Measurements from ENCODE around the gene COL16A1.

COL16A1 gene

DNA sequence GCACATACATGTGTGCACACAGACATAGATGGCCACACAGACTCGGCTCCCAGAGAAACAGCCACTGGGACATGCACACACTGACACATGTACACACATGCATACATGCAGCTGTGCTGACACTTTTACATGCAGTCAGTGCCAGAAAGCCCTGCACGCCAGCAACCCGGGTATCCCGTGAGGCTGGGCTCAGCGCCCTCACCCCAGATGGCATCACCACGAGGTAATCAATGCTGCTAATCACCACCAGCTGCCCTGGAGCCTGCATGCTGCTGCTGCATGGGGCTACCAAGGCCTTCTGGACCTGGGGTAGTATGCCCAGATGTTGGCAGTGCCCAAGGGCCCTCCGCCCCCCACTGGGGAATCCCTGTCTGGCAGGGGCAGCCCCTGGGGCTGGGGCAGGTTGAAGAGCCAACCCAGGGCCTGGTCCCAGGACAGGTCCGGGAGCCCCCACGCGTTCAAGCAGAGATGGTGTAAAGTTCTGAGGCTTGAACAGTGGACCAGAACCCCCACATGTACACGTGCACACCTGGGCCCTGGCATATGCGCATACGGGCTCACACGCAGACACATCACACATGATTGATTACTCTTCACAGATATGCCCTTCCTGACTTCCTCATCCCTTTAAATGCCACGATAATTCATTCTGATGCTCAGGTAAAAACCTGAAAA is 2.7 kb upstream of the COL16A1 start:
- no peak for DNase-seq (ENCODE audit: low spot score)

DNA sequence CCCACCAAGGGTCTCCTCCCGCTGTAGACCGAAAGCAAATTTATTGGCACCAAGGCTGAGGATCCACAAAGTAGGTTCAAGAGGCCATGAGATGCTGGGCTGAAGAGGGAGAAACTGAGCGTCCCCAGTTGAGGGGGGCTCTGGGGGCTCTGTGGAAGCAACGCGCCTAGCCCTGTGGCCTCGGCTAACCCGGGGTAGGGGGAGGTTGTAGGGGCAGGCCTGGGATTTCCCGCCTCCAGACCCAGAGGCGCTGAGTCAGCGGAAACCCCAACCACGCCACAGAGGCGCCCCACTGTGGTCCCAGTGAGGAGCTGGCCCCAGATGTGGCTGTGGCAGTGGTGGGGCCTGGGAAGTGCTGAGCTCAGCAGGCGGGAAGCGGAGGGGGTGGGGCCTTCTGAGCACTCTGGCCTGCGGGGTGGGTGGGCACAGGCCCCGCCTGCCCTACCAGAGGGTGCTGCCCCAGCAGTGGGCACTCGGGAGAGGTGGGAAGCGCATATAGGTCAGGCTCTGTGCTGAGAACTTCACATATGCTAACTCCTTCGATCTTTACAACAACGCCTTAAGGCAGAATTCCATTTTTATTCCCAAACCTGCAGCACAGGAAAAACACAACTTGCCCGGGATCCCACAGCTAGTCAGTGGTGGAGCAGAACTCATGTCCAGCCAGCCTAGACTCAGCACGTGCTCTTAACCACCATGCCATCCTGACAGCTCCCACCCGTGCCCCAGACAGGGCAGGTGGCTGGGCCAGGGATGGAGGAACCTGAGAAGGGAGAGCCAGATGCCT is 1.5 kb upstream of the COL16A1 start:
- peak; percentile 50 for DNase-seq (ENCODE audit: low spot score)

DNA sequence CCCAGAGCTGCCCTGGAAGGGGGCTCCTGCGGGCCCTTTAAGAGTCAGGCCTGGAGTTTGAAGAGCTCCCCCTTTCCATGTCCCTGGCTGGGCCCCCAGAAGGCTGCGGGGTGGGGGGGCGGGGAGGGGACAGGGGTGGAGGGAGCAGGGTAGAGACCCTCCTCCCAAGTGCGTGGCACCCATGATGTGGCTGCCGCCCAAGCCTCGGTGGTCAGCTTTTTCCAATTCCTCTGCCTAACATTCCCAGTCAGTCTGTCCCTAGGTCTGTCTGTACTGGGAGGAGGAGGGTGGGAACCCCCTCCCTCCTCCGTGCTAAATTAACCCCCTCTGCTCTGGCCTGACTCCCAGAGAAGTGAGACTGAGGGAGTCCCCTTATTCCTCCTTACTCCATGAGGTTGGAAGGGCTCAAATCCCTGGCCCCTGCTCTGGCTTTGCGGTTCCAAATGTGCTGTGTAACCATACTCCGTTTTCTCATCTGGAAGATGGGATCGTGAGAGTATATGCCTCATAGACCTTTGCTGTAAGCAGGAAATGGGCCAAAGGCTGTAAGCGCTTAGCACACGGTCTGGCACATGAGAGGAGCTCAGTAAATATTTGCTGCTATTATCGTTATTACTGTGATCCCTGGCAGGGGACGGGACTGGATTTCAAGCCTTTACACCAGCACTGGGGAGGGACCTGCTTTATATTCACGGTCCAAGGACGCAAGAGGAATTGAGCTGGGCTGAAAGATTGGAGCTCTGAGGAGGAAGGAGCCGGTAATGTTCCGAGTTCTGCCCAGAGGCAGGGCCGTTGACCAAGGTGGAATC is 658 bp upstream of the COL16A1 start:
- DNase-seq (ENCODE audit: low spot score) = peak; percentile 41

DNA sequence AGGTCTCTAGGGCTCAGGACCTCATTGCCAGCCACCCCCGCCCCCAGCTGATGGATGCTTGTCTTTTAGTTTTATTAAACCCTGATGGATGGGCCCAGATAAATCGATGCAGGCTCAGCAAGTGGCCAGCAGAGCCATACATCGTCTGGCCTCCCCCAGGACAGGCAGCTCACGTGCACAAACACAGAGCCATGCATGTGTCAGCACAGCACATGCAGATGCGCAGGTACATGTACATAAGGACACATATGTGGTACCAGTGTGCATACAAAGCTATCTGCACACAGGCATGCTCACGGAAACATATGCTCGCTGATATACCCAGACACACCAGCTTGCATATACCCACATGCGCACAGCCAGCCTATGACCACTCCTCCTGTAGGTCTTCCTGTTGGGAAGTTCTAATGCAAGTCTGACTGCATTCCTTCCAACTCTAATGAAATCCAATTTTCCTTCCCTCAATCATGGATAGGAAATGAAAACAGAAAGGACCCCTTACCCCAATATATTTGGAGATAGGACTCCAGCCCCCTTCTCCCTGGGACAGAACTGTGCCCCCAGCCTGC is 897 bp downstream of the COL16A1 start:
- DNase-seq (ENCODE audit: low spot score) = no peak

DNA sequence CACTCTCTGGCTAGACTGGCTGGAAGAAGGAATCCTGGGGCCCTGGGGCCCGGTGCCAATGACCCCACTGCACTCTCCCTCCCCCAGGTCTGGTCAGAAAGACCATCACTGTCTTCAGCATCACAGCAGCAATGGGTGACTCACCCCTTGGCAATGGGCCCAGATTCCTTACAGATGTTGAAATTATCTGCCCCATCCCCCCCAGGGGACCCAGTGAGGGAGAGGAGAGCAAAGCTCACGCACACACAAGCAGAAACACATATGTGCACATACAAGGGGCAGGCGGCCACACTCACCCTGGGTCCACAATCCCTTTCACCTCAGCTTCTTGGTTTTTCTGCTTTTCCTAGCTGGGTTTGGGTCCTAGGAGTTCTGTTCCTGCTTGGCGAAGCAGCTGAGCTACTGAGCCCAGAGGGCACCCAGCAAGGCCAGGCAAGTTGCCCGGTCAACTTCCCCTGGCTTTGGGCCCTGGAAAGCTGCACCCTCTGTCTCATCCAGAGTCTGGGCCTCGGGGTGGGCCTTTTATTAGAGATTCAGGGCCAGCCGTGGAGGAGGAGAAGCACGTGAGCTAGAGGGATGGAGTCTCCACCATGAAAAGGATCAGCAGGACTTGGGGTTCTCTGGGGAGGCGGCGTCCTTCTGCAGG is 2.6 kb downstream of the COL16A1 start:
- no peak for DNase-seq (ENCODE audit: low spot score)

DNA sequence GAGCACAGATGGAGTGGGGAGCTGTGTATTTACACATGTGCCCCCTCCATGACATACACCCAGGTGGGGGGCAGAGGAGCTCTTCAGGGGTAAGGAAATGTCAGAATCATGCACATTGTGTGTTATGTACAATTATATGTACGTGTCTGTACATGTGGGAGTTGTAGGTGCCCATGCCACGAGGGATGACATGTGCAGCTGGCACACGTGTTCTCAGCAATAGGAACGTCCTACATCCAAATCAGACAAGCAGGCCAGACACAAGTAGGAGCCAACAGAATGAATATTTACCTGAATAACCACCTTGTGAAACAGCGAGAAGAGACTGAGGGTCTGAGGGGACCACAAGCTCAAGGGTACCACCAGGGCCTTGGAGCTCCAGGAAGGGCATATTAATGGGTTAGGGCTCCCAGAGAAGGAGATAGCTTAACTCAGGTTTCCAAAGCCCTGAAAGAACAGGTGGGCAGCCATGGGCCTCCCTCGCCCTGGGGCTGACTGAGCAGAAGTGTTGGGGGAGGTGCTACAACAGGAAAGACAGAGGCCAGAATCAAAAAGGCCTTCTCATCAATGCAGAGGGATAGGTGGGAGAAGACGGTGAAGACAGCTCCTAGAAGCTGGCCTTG is 3.2 kb downstream of the COL16A1 start:
- no peak for DNase-seq (ENCODE audit: low spot score)

DNA sequence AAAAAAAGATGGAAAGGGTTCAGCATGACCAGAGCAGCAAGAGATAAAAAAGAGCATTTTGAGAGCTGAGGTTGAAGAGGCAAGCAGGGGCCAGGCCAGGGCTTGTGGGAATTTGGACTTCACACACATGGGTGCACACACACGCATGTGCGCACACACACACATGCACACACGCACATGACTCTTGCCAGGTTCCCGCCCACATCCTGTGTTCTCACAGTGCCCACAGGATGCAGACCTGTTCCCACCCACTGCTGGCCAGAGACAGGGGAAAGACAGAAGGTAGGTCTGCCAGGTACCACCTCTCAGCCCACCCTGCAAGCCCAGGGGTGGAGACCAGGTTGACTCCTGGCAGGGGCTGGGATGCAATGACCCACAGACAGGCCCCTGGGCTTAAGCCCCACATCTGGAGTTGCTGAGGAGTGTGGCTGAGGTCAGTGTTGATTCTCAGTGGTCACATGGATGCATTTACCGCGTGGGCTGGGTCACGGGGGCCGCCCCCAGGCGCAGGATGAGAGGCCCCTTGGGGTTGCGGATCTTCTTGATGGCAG is 4.4 kb downstream of the COL16A1 start:
- no peak for DNase-seq (ENCODE audit: low spot score)

DNA sequence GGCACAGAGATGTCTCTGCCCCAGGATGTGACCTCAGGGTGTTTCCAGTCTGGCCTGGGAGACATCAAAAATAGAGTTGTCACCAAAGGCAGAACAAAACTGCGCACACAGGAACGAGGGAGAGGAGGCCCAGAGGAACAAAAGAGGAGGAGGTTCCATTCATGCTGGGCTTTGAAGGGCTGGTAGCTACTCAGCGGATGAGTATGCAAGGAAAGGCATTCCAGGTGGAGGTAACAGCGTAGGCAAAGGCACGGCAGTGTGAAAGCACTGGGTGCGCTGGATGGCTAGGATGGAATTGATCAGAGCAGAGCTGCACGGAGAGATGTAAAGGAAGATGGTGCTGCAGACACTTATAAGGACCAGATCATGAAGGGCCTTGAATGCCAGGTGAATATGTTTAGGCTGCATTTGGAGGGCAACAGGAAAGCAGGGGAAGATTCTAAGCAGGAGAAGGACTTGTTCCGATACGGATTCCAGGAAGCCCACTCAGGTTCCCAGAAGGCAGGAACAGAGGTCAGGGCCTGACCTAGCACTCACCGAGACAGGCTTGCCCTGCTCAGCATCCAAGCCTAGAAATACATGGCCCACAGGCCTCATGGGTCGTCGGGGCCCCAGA is 6.3 kb downstream of the COL16A1 start:
- DNase-seq (ENCODE audit: low spot score) = no peak

DNA sequence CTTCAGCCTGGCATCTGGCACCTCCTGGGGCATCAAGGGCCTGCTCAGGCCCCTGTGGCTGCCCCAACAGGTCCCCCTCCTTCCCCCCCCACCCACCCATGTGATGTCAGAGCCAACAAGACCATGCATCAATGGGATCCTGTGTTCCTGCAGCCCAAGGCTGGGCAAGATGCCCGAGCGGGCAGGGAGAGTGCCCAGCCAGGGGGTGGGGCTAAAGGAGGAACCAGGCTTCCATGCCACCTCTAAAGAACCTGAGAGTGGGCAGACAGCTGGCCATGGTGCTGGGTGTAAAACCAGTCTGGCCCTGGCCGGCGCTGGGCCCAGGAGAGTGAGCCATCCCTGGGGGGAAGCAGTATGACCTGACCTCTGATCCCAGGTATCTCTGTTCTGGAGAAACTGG is 7.6 kb downstream of the COL16A1 start:
- DNase-seq (ENCODE audit: low spot score) = no peak

DNA sequence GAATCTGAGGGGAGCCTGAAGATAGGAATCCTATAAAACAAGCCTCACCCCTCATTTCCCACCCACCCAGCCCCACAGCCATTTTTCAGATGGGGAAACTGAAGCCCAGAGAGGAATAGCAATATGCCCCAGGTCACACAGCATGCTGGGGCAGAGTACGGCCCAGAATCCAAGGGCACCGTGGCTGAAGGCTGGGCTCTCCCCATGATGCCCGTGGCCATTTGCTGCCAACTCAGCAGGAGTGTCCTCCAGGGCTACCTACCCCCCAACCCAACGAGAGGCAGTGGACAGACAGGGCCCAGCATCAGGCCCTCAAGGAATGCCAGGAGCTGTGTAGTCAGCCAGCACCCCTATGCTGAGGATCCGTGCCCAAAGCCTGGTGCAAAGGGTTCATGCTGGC is 8.5 kb downstream of the COL16A1 start:
- DNase-seq (ENCODE audit: low spot score) = no peak

DNA sequence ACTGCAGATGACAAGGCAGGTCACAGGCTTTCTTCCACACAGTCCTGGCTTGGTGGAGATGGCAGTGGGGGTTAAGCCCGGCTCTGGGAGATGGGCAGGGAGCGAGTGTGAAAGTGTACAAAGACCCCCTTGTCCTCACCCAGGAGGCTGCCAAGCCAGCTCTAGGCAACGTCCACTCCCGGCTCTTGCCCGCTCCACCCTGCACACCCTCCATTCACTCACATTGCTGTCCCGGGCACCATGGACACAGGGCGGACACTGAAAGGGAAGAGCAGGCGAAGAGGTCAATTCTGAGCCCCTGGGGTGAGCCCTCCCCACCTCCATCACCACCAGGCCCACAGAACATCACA is 8.9 kb downstream of the COL16A1 start:
- no peak for DNase-seq (ENCODE audit: low spot score)

DNA sequence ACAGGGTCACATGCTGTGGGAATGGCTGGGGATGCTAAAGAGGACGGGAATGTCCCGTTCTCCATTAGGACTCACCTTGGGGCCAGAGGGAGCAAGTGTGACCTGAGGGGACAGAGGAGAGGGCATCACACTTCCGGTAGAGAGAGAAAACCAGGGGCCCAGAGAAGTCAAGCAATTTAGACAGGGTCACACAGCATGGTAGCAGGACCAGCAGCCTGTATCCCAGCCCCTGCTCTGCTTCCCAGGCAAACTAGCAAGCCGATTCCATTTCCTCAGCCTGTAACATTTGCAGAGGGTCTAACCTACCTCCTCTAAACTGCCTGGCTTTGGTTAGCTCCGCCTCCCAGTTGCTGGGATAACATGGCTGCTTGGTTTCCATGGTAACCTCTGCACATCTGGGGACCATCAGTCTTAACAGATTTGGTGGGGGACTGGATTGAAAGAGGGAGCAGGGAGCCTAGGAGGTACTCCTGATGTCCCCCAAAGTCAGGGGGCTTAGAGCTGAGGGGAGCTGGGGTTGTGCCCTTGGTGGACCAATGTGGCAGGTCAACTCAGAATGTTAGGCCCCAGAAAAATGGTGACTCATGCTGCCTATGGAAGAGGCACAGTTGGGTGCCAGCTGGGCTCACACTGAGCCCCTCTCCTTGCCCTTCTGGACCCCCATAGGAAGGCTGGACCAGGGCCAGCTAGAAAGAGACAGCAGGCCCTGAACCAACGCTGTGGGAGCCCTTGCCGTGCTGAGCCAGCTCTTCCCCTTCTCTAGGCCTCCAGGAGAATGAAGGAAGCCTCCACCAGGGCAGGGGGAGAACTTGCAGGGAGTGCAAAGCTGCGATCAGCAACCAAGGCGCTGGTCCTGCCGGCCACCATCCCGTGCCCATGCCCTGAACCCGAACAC is 9.5 kb downstream of the COL16A1 start:
- DNase-seq (ENCODE audit: low spot score) = no peak

DNA sequence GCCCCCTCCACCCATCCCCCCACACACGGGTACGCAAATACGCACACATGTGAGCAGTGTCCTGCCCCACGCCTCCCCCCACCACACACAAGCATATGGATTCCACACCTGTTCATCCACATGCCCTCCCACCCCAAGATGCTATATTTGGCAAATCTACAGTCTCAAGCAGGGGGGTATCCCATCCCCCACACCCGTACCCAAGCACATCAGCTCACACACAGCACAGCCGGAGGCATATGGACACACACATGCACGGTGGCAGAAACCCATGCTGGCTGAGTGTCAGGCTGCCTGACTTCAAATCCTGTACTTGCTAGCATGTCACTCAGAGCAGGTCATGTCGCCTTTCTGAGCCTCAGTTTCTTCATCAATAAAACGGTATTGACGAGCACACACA is 10.6 kb downstream of the COL16A1 start:
- DNase-seq (ENCODE audit: low spot score) = no peak

DNA sequence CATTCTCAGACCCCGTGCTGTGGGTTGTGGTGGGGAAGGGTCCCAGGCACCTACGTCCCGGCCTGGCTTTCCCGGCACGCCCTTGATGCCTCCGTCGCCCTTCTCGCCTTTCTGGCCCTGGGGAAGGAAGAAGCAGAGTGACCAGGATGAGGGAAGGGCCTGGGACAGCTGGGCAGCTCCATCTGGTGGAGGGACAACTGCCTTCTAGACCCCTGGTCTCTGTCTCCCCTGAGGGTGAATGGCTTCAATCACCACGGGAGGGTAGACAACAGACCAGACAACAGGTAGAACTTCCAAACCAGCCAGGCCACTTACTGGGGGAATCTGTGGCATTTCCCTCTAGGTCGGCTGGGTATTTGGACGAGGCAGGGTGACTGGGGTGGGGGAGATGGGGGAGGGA is 11.9 kb downstream of the COL16A1 start:
- DNase-seq (ENCODE audit: low spot score) = no peak

DNA sequence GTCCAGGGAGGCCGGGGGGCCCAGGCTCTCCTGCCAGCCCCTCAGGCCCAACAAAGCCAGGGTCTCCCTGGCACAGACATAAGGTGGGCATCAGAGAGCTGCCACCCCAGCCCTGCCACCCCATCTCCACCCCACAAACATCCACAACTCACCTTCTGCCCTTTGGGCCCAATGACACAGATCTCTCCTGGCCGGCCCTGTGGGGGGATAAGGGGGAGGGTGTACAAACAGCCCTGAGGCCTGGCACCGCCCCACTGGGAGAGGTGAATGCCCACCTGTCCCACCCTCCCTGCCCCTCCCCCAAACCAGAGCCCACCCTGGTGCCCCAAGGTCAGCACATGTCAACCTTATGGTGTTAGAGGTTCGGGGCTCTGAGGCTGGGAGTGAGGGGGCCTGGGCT is 12.4 kb downstream of the COL16A1 start:
- DNase-seq (ENCODE audit: low spot score) = no peak

DNA sequence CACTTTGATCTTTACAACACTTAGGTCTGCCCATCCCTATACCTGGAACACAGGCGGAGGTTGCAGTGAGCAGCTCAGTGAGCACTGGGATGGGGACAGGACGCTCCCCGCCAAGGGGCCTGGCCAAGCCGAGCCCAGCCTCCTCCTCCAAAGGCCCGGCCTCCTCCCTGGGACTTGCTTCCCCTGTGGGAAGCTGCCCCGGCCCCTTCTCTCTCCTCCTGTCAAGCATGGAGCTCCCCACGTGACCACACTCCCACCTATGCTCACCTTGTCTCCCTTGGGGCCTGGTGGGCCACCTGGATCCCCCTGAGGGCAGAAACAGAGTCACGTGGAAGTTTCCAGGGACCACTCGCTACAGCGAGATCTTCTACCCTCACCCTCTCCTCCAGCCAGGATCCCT is 12.9 kb downstream of the COL16A1 start:
- DNase-seq (ENCODE audit: low spot score) = no peak

DNA sequence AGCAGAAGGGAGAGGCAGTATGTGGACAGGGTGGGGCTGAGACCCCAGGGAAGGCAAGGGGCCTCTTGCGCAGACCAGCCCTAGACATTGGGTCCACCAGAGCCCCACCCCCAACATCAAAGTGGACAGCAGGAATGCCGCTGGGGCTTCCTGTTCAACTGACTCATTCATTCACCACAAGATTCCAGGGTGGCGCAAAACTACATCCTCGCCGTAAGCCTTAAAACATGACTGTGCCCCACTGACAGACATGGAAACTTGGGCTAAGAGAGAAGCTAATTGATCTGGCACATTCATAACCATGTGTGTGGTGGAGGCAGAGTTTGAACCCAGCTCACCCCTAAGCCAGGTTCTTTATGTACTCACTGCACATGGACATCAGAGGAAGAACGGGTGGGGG is 14.0 kb downstream of the COL16A1 start:
- DNase-seq (ENCODE audit: low spot score) = no peak

DNA sequence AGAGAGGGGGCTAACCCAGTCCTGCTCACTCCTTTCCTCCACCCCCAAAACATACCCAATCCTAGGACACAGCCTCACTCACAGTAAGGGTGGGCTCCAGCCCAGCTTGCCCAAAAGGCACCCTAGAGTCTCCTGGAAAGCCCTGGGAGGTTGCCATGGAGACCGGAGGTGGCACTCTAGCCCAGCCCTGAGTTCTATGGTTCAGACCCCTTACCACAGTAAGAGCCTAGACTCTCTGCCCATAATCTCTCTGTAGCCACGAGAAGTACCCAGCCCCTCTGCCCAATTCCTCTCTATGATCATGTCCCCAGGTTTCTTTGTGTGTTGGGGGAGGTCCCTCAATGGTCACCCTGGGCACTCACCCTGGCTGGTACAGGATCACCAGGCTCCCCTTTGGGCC is 14.4 kb downstream of the COL16A1 start:
- DNase-seq (ENCODE audit: low spot score) = no peak

DNA sequence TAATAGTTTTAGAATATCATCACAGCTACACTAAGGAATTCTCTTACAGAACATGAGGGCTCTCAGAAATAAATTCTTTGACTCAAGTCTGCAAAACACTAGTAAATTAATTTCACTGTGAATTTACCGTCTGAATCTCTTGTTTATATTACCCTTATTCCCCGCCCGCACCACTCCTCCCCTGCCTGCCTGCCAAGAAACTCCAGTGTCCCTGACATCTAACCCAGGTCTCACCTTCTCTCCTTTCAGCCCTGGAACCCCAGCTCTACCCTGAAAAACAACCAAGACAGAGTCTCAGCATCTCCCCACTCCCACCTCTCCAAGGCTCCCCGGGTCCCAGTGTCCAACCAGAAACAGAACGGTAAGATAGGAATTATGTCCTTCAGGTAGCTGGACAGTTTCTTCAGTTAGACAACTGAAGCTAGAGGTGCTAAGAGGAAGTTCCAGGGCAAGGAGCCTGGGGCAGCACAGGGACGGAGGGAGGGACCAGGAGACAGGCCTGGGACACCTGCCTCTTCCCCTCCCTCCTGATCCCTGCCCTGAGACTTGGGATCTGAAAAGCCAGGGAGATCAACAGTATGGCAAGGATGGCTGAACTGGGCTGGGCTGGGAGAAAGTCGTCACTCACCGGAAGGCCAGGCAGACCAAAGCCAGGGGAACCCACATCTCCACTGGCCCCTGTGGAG is 15.4 kb downstream of the COL16A1 start:
- no peak for DNase-seq (ENCODE audit: low spot score)
